IPS-20b (cell line): ENCODE results near the gene CALN1.

Experiments used
- H3K27ac ChIP-seq: one replicate; pipeline ENCODE4 v1.5.1; 2013; ENCODE audit warnings: low read length
- H3K27me3 ChIP-seq: 2 replicates; pipeline ENCODE4 v1.6.1; 2013; ENCODE audit warnings: mild to moderate bottlenecking, low read length, inconsistent platforms; ENCODE audit not compliant: insufficient read depth
- H3K36me3 ChIP-seq: 2 replicates; pipeline ENCODE4 v1.6.1; 2013; ENCODE audit warnings: low read depth, mild to moderate bottlenecking, inconsistent platforms, low read length, moderate library complexity; ENCODE audit not compliant: insufficient read depth
- H3K4me1 ChIP-seq: 2 replicates; pipeline ENCODE4 v1.6.1; 2013; ENCODE audit warnings: mild to moderate bottlenecking, control low read depth, inconsistent platforms, low read length, moderate library complexity; ENCODE audit not compliant: insufficient read depth
- H3K4me3 ChIP-seq: 2 replicates; pipeline ENCODE4 v1.5.1; 2013; ENCODE audit warnings: mild to moderate bottlenecking, low read length, inconsistent platforms
- H3K9ac ChIP-seq: 2 replicates; pipeline ENCODE4 v1.6.1; 2013; ENCODE audit warnings: low read depth, mild to moderate bottlenecking, inconsistent platforms, low read length, moderate library complexity
- H3K9me3 ChIP-seq: 2 replicates; pipeline ENCODE4 v1.6.1; 2013; ENCODE audit warnings: mild to moderate bottlenecking, low read depth, low read length, inconsistent platforms; ENCODE audit not compliant: insufficient read depth

The CALN1 gene

GRCh38 chr7:71991586-71991985 is 420.6 kb downstream of the CALN1 start:
- no peak overlapping the region for H3K9ac ChIP-seq
- H3K36me3 ChIP-seq, result no peaks in the 10 kb centered on the region
- H3K9me3 ChIP-seq, result no peaks in the 10 kb centered on the region; the same call in 1 of the 2 replicates
- H3K27me3 ChIP-seq, result no peaks in the 10 kb centered on the region
- H3K27ac ChIP-seq, result no peak overlapping the region
- H3K4me1 ChIP-seq, result no peaks in the 10 kb centered on the region
- H3K4me3 ChIP-seq, result no peak overlapping the region

GRCh38 chr7:71990138-71990462 is 422.0 kb downstream of the CALN1 start:
- Histone ChIP-seq H3K4me3 (no peak overlapping the region), H3K4me1 (no peaks in the 10 kb centered on the region), H3K27ac (no peak overlapping the region), H3K9me3 (no peaks in the 10 kb centered on the region; the same call in 1 of the 2 replicates), H3K9ac (no peak overlapping the region), H3K36me3 (no peaks in the 10 kb centered on the region), H3K27me3 (no peaks in the 10 kb centered on the region)

- H3K27me3 ChIP-seq, result no peaks in the 10 kb centered on the region
- no peaks in the 10 kb centered on the region for H3K4me1 ChIP-seq
- no peak overlapping the region for H3K4me3 ChIP-seq
- no peak overlapping the region for H3K9ac ChIP-seq
- no peaks in the 10 kb centered on the region for H3K36me3 ChIP-seq
- H3K27ac ChIP-seq, result no peak overlapping the region
- H3K9me3 ChIP-seq, result no peaks in the 10 kb centered on the region; the same call in 1 of the 2 replicates
These were observed 423.9 kb downstream of the CALN1 start for GRCh38 chr7:71988201-71988600.

- Histone ChIP-seq H3K4me1 (no peaks in the 10 kb centered on the region), H3K9ac (no peak overlapping the region), H3K4me3 (no peak overlapping the region)
These were observed 424.9 kb downstream of the CALN1 start for GRCh38 chr7:71987200-71987767.

GRCh38 chr7:71984348-71984747 is 427.8 kb downstream of the CALN1 start:
- Histone ChIP-seq H3K27me3 (no peaks in the 10 kb centered on the region), H3K4me1 (no peaks in the 10 kb centered on the region), H3K4me3 (no peak overlapping the region), H3K27ac (no peak overlapping the region), H3K36me3 (no peaks in the 10 kb centered on the region), H3K9me3 (no peaks in the 10 kb centered on the region), H3K9ac (no peak overlapping the region)

More at GRCh38 chr7:71987200-71987767, 424.9 kb downstream of the CALN1 start:
- no peaks in the 10 kb centered on the region; the same call in 1 of the 2 replicates for H3K9me3 ChIP-seq
- H3K36me3 ChIP-seq, result no peaks in the 10 kb centered on the region
- H3K27me3 ChIP-seq, result no peaks in the 10 kb centered on the region
- H3K27ac ChIP-seq, result no peak overlapping the region

GRCh38 chr7:71982851-71983250 is 429.3 kb downstream of the CALN1 start:
- no peaks in the 10 kb centered on the region for H3K9me3 ChIP-seq
- H3K36me3 ChIP-seq, result no peaks in the 10 kb centered on the region
- no peaks in the 10 kb centered on the region for H3K27me3 ChIP-seq
- no peak overlapping the region for H3K4me3 ChIP-seq
- no peak overlapping the region for H3K9ac ChIP-seq
- no peak overlapping the region for H3K27ac ChIP-seq
- H3K4me1 ChIP-seq, result no peaks in the 10 kb centered on the region

DNA sequence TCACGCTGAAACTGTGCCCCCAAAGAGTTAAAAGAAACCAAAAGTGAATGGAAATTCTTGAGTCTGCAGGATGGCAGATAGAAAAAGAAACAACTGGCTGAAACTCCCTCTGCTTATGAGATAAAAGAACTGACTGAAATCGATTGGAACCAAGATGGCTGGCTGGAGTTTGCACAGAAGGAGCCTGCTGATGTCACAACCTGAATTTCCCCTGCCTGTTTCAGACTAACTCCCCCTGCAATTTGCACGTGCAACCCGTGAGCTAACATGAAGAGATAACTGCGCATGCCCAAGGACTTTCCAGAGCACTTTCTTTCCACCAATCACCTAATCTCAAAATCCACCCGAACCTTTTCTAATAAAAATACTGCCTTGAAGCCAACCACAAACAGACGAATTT is 435.5 kb downstream of the CALN1 start:
- no peaks in the 10 kb centered on the region for H3K36me3 ChIP-seq
- no peak overlapping the region for H3K4me3 ChIP-seq
- H3K27ac ChIP-seq, result no peak overlapping the region
- H3K4me1 ChIP-seq, result no peaks in the 10 kb centered on the region
- H3K9me3 ChIP-seq, result no peaks in the 10 kb centered on the region
- no peaks in the 10 kb centered on the region for H3K27me3 ChIP-seq
- H3K9ac ChIP-seq, result no peak overlapping the region

- Histone ChIP-seq H3K27ac (no peak overlapping the region), H3K4me1 (no peaks in the 10 kb centered on the region), H3K9ac (no peak overlapping the region), H3K9me3 (no peaks in the 10 kb centered on the region), H3K27me3 (no peaks in the 10 kb centered on the region), H3K4me3 (no peak overlapping the region), H3K36me3 (no peaks in the 10 kb centered on the region)
These were observed 437.5 kb downstream of the CALN1 start for GRCh38 chr7:71974611-71975010.

GRCh38 chr7:71972534-71972933 is 439.6 kb downstream of the CALN1 start:
- H3K9ac ChIP-seq, result no peak overlapping the region

GRCh38 chr7:71970725-71971124 is 441.4 kb downstream of the CALN1 start:
- H3K9me3 ChIP-seq, result no peaks in the 10 kb centered on the region
- no peak overlapping the region for H3K4me3 ChIP-seq
- H3K27me3 ChIP-seq, result no peaks in the 10 kb centered on the region
- no peak overlapping the region for H3K27ac ChIP-seq
- H3K4me1 ChIP-seq, result no peaks in the 10 kb centered on the region
- H3K9ac ChIP-seq, result no peak overlapping the region
- H3K36me3 ChIP-seq, result no peaks in the 10 kb centered on the region

More at GRCh38 chr7:71972534-71972933, 439.6 kb downstream of the CALN1 start:
- no peaks in the 10 kb centered on the region for H3K4me1 ChIP-seq
- H3K36me3 ChIP-seq, result no peaks in the 10 kb centered on the region
- H3K4me3 ChIP-seq, result no peak overlapping the region
- no peaks in the 10 kb centered on the region for H3K27me3 ChIP-seq
- no peak overlapping the region for H3K27ac ChIP-seq
- H3K9me3 ChIP-seq, result no peaks in the 10 kb centered on the region

DNA sequence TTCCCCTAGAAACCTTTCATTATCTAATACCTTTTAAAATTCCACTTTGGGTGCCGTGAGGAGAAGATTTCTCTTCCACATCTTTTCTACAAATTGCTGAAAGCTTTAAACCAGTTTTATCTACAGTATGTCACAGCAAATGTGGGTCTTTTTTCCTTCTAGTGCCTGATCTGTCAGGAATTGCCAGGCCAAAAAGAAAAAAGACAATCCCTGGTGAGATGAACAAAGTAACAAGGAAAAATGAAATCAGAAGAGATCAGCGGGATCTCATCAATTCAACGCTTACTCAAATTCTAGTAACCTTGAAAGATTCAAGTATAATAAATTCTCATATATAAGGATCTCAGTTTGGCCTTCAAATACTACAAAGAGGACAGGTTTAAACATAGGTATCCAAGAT is 449.5 kb downstream of the CALN1 start:
- Histone ChIP-seq H3K4me3 (no peak overlapping the region), H3K36me3 (no peaks in the 10 kb centered on the region), H3K9me3 (no peaks in the 10 kb centered on the region), H3K4me1 (no peaks in the 10 kb centered on the region), H3K9ac (no peak overlapping the region), H3K27me3 (no peaks in the 10 kb centered on the region), H3K27ac (no peak overlapping the region)

DNA sequence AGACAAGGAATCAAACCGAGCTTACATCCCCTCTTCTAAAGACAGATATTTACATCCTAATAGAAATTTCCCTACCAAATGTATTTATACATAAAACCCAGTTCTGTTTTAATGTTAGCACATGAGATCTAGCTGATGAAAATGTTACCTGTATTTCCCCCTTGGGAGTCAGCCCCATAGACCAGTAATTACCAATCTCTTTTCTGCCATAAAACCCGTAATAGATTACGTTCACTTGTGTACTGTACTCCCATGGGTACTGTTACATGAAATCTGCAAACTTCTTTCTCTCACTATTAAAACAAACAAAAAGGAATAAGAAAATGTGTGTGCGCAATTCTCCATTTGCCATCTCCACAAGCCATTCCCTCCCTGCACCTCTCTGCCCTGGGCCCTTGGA is 450.9 kb downstream of the CALN1 start:
- H3K4me1 ChIP-seq, result no peaks in the 10 kb centered on the region
- no peak overlapping the region for H3K4me3 ChIP-seq
- H3K27ac ChIP-seq, result no peak overlapping the region
- no peak overlapping the region for H3K9ac ChIP-seq
- no peaks in the 10 kb centered on the region for H3K9me3 ChIP-seq
- H3K27me3 ChIP-seq, result no peaks in the 10 kb centered on the region
- H3K36me3 ChIP-seq, result no peaks in the 10 kb centered on the region
